Neural cell (in vitro differentiated cells): ENCODE data around the gene PPM1L. TPM values are rescaled to one million over a fixed set of nuclear protein-coding genes. Genes with fewer than 3 reads are reported as not detected.

Source experiments
- H2AFZ ChIP-seq: fragments of 200-600, 300-800 bp; sonication (generic), shearing (Covaris generic); 2 replicates; pipeline ENCODE4 v1.6.0; 2014; ENCODE audit warnings: low read depth, mild to moderate bottlenecking, antibody characterized with exemption, low read length, moderate library complexity
- H3F3A ChIP-seq: fragments of 200-600 bp; shearing (Covaris generic); 2 replicates; pipeline ENCODE4 v1.6.1; 2016; ENCODE audit warnings: mild to moderate bottlenecking, moderate library complexity, mixed read lengths, antibody characterized with exemption, low read length; ENCODE audit not compliant: insufficient read depth, poor library complexity, severe bottlenecking
- H3K27ac ChIP-seq: fragments of 200-600, 300-800 bp; sonication (generic), shearing (Covaris generic); 2 replicates; pipeline ENCODE4 v1.5.1; 2014; ENCODE audit warnings: mild to moderate bottlenecking, low read length, moderate library complexity
- H3K27me3 ChIP-seq: fragments of 300-800, 200-600 bp; sonication (generic), shearing (Covaris generic); 2 replicates; pipeline ENCODE4 v1.6.0; 2014; ENCODE audit warnings: mild to moderate bottlenecking, low read depth, low read length, moderate library complexity; ENCODE audit not compliant: insufficient read depth
- H3K36me3 ChIP-seq: fragments of 300-800, 200-600 bp; sonication (generic), shearing (Covaris generic); 2 replicates; pipeline ENCODE4 v1.5.1; 2014; ENCODE audit warnings: mild to moderate bottlenecking, antibody characterized with exemption, low read length, moderate library complexity; ENCODE audit not compliant: insufficient read depth
- H3K4me2 ChIP-seq: fragments of 300-800, 200-600 bp; sonication (generic), shearing (Covaris generic); 2 replicates; pipeline ENCODE4 v1.6.0; 2014; ENCODE audit warnings: mild to moderate bottlenecking, low read length
- H3K4me3 ChIP-seq: fragments of 300-800, 200-600 bp; sonication (generic), shearing (Covaris generic); 2 replicates; pipeline ENCODE4 v1.5.1; 2014; ENCODE audit warnings: mild to moderate bottlenecking, low read length, moderate library complexity
- H3K79me2 ChIP-seq: fragments of 200-600 bp; shearing (Covaris generic); replicated peaks from 2 replicates; pipeline ENCODE4 v1.6.0; 2014; ENCODE audit warnings: mild to moderate bottlenecking, low read length, moderate library complexity; ENCODE audit not compliant: insufficient read depth
- H3K9ac ChIP-seq: fragments of 300-800, 200-600 bp; sonication (generic), shearing (Covaris generic); 2 replicates; pipeline ENCODE4 v1.6.1; 2016; ENCODE audit warnings: mild to moderate bottlenecking, low read length, mixed read lengths
- H3K9me2 ChIP-seq: fragments of 200-600 bp; shearing (Covaris generic); 2 replicates; pipeline ENCODE4 v1.6.1; 2016; ENCODE audit warnings: mild to moderate bottlenecking, low read length, mixed read lengths; ENCODE audit not compliant: insufficient read depth
- H3K9me3 ChIP-seq: fragments of 200-600, 300-800 bp; sonication (generic), shearing (Covaris generic); 2 replicates; pipeline ENCODE4 v1.6.1; 2016; ENCODE audit warnings: mild to moderate bottlenecking, mixed run types, low read length, moderate library complexity, mixed read lengths
- H4K20me1 ChIP-seq: fragments of 200-600 bp; shearing (Covaris generic); 2 replicates; pipeline ENCODE4 v1.6.1; 2016; ENCODE audit warnings: mild to moderate bottlenecking, mixed run types; ENCODE audit not compliant: insufficient read depth
- EP300 ChIP-seq: fragments of 450-650 bp; conservative IDR thresholded peaks from 2 replicates; pipeline ENCODE4 v1.6.1; 2014; ENCODE audit warnings: antibody characterized with exemption, mild to moderate bottlenecking, moderate library complexity; ENCODE audit not compliant: poor library complexity, severe bottlenecking
- EZH2 ChIP-seq: fragments of 200-600, 300-800 bp; shearing (Covaris generic), sonication (generic); IDR thresholded peaks from 2 replicates; pipeline ENCODE4 v1.6.1; 2014; ENCODE audit warnings: antibody characterized with exemption, low read length, borderline replicate concordance, mild to moderate bottlenecking; ENCODE audit not compliant: insufficient read depth, poor library complexity, severe bottlenecking
- MXI1 ChIP-seq: fragments of 450-650 bp; conservative IDR thresholded peaks from 2 replicates; pipeline ENCODE4 v1.6.1; 2014; ENCODE audit warnings: antibody characterized with exemption, mild to moderate bottlenecking; ENCODE audit not compliant: poor library complexity, severe bottlenecking
- POLR2AphosphoS5 ChIP-seq: IDR thresholded peaks from 2 replicates; pipeline ENCODE4 v1.6.1; 2012
- RAD21 ChIP-seq: fragments of 450-650 bp; conservative IDR thresholded peaks from 2 replicates; pipeline ENCODE4 v1.6.1; 2014; ENCODE audit warnings: antibody characterized with exemption, mild to moderate bottlenecking, moderate library complexity
- SMC3 ChIP-seq: fragments of 450-650 bp; conservative IDR thresholded peaks from 2 replicates; pipeline ENCODE4 v1.6.1; 2014; ENCODE audit warnings: antibody characterized with exemption, mild to moderate bottlenecking, moderate library complexity; ENCODE audit not compliant: poor library complexity
- TAF1 ChIP-seq: IDR thresholded peaks from 2 replicates; pipeline ENCODE4 v1.6.1; 2012; ENCODE audit warnings: low read depth
- polyA plus RNA-seq: library from polyadenylated mRNA; depleted of rRNA; stranded (reverse); fragments of >200 nt; gene quantifications from 2 replicates; pipeline ENCODE4 v1.2.3, GENCODE V29; 2014
- TF ChIP-seq, protein P1 (sequence below): IDR thresholded peaks from 2 replicates; pipeline ENCODE4 v1.6.1; 2012; ENCODE audit warnings: borderline replicate concordance
- TF ChIP-seq, protein P2 (sequence below): fragments of 450-650 bp; IDR thresholded peaks from 2 replicates; pipeline ENCODE4 v1.5.1; 2014; ENCODE audit warnings: antibody characterized with exemption, mild to moderate bottlenecking, moderate library complexity; ENCODE audit not compliant: poor library complexity, severe bottlenecking

Gene PPM1L
- polyA plus RNA-seq, 1 donor from 2014 or later, result 24.9 TPM

DNA sequence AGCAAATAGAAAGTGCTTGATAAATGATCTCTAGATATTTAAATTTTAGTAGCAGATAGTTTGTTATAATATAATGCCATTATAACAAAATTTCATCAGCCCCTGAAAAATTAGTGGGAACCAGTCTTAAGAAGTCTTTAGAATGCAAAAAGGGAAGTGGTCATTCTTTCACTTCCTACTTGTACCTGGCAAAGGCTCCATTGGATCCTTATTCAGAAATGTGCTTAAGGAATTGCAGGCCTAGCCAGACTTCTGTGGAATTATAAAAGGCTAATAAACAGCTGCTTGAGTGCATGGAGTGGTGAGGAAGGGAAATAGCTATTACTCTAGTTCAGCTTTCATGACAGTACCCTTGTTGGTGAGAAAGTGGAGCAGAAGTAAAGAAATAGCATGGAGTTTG lies 24.2 kb downstream of the PPM1L start:
- Histone ChIP-seq H3K4me2 (no peak overlapping the region), H3K27me3 (no peaks in the 10 kb centered on the region), H3F3A (no peaks in the 10 kb centered on the region), H3K4me3 (no peak overlapping the region), H3K9me3 (no peaks in the 10 kb centered on the region), H3K27ac (no peak overlapping the region), H3K36me3 (no peaks in the 10 kb centered on the region), H3K9ac (no peak overlapping the region), H3K9me2 (no peaks in the 10 kb centered on the region), H2AFZ (no peak overlapping the region), H3K79me2 (no peaks in the 10 kb centered on the region), H4K20me1 (no peaks in the 10 kb centered on the region)
- TF ChIP-seq EP300 (no peak), TAF1 (no peak), RAD21 (no peak), MXI1 (no peak), EZH2 (no peak), SMC3 (no peak), POLR2AphosphoS5 (no peak)
- TF ChIP-seq, protein P1, sequence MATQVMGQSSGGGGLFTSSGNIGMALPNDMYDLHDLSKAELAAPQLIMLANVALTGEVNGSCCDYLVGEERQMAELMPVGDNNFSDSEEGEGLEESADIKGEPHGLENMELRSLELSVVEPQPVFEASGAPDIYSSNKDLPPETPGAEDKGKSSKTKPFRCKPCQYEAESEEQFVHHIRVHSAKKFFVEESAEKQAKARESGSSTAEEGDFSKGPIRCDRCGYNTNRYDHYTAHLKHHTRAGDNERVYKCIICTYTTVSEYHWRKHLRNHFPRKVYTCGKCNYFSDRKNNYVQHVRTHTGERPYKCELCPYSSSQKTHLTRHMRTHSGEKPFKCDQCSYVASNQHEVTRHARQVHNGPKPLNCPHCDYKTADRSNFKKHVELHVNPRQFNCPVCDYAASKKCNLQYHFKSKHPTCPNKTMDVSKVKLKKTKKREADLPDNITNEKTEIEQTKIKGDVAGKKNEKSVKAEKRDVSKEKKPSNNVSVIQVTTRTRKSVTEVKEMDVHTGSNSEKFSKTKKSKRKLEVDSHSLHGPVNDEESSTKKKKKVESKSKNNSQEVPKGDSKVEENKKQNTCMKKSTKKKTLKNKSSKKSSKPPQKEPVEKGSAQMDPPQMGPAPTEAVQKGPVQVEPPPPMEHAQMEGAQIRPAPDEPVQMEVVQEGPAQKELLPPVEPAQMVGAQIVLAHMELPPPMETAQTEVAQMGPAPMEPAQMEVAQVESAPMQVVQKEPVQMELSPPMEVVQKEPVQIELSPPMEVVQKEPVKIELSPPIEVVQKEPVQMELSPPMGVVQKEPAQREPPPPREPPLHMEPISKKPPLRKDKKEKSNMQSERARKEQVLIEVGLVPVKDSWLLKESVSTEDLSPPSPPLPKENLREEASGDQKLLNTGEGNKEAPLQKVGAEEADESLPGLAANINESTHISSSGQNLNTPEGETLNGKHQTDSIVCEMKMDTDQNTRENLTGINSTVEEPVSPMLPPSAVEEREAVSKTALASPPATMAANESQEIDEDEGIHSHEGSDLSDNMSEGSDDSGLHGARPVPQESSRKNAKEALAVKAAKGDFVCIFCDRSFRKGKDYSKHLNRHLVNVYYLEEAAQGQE, result no peak
- TF ChIP-seq, protein P2, sequence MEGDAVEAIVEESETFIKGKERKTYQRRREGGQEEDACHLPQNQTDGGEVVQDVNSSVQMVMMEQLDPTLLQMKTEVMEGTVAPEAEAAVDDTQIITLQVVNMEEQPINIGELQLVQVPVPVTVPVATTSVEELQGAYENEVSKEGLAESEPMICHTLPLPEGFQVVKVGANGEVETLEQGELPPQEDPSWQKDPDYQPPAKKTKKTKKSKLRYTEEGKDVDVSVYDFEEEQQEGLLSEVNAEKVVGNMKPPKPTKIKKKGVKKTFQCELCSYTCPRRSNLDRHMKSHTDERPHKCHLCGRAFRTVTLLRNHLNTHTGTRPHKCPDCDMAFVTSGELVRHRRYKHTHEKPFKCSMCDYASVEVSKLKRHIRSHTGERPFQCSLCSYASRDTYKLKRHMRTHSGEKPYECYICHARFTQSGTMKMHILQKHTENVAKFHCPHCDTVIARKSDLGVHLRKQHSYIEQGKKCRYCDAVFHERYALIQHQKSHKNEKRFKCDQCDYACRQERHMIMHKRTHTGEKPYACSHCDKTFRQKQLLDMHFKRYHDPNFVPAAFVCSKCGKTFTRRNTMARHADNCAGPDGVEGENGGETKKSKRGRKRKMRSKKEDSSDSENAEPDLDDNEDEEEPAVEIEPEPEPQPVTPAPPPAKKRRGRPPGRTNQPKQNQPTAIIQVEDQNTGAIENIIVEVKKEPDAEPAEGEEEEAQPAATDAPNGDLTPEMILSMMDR, result no peak

DNA sequence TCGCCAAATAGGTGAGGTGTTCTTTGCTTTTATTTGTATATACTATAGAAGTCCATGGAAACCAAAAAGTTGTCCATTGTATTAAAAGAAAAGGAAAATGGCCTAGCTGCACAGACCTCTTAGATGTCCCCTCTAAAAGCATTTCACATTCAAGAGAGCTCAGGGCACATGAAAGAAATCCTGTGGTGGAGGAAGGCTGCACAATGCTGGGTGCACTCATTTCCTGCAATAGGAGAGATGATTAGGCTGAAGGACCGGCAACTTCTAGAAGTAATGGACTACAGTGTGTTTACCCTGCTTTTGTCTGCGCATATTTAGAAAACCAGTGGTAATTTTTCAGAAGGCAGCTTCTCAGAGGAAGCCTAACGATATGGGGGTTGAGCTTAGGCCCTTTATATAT lies 25.4 kb downstream of the PPM1L start:
- Histone ChIP-seq H3K27ac (no peak overlapping the region), H3K4me3 (no peak overlapping the region), H3K79me2 (peaks cover under 1% of the 10 kb centered on the region)

More for the DNA sequence above, 25.4 kb downstream of the PPM1L start:
- Histone ChIP-seq H3F3A (no peaks in the 10 kb centered on the region), H3K4me2 (no peak overlapping the region), H3K9me3 (no peaks in the 10 kb centered on the region), H3K9ac (no peak overlapping the region), H3K36me3 (no peaks in the 10 kb centered on the region), H2AFZ (no peak overlapping the region), H3K9me2 (no peaks in the 10 kb centered on the region), H4K20me1 (no peaks in the 10 kb centered on the region), H3K27me3 (no peaks in the 10 kb centered on the region)
- TF ChIP-seq MXI1 (no peak), SMC3 (no peak), POLR2AphosphoS5 (no peak), TAF1 (no peak), EP300 (no peak), EZH2 (no peak), RAD21 (no peak)
- TF ChIP-seq, protein P1, result no peak
- TF ChIP-seq, protein P2, result no peak
